Glutamatergic neuron (in vitro differentiated cells): ENCODE data around the gene TMOD1. TPM values are rescaled to one million over a fixed set of nuclear protein-coding genes. Genes with fewer than 3 reads are reported as not detected.

Experiments used
- DNase-seq: peaks from one replicate; pipeline ENCODE4 v3.0.0; 2022
- H3K27ac Mint-ChIP-seq: one replicate; pipeline ENCODE4 v1.8.0; 2020; ENCODE audit warnings: mild to moderate bottlenecking, mixed read lengths, inconsistent platforms; ENCODE audit not compliant: unreplicated experiment
- H3K27me3 Mint-ChIP-seq: one replicate; pipeline ENCODE4 v1.8.0; 2020; ENCODE audit warnings: mild to moderate bottlenecking, moderate library complexity, mixed read lengths, inconsistent platforms; ENCODE audit not compliant: unreplicated experiment
- H3K36me3 Mint-ChIP-seq: one replicate; pipeline ENCODE4 v1.8.0; 2020; ENCODE audit warnings: mild to moderate bottlenecking, mixed read lengths, inconsistent platforms; ENCODE audit not compliant: unreplicated experiment
- H3K4me1 Mint-ChIP-seq: one replicate; pipeline ENCODE4 v1.8.0; 2020; ENCODE audit warnings: mild to moderate bottlenecking, low read depth, mixed read lengths, inconsistent platforms; ENCODE audit not compliant: unreplicated experiment
- H3K4me3 Mint-ChIP-seq: one replicate; pipeline ENCODE4 v1.8.0; 2020; ENCODE audit warnings: mild to moderate bottlenecking, mixed read lengths, inconsistent platforms; ENCODE audit not compliant: unreplicated experiment
- H3K9me3 Mint-ChIP-seq: one replicate; pipeline ENCODE4 v1.8.0; 2020; ENCODE audit warnings: mild to moderate bottlenecking, moderate library complexity, mixed read lengths, inconsistent platforms; ENCODE audit not compliant: unreplicated experiment
- CTCF ChIP-seq: fragments of 200-600 bp; sonication (generic); IDR thresholded peaks from one replicate; pipeline ENCODE4 v1.5.0; 2021; ENCODE audit not compliant: partially characterized antibody, unreplicated experiment
- total RNA-seq: library from RNA; stranded (reverse); fragmentation: NEBNext Ultra II Directional; extraction: Animal tissue kit (Norgen Biotek cat#: 25700); gene quantifications from one replicate; pipeline ENCODE4 v1.2.1, GENCODE V29; 2021; ENCODE audit not compliant: unreplicated experiment

Gene TMOD1
- total RNA-seq, 1 donor from 2014 or later, result 0.64 TPM

- no peak overlapping the region for H3K4me3 Mint-ChIP-seq
- peaks cover 2% of the 10 kb centered on the region for H3K9me3 Mint-ChIP-seq
- H3K36me3 Mint-ChIP-seq, result no peaks in the 10 kb centered on the region
- H3K4me1 Mint-ChIP-seq, result peaks cover 2% of the 10 kb centered on the region
- no peak overlapping the region for H3K27ac Mint-ChIP-seq
- no peak for DNase-seq
- no peaks in the 10 kb centered on the region for H3K27me3 Mint-ChIP-seq
- no peak for TF ChIP-seq CTCF
Measured at GRCh38 chr9:97531888-97532376, 30.5 kb downstream of the TMOD1 start.

GRCh38 chr9:97534185-97534584 lies 32.7 kb downstream of the TMOD1 start:
- Mint-ChIP-seq H3K4me3 (no peak overlapping the region), H3K27me3 (no peaks in the 10 kb centered on the region), H3K36me3 (no peaks in the 10 kb centered on the region)

GRCh38 chr9:97534961-97535594 lies 33.6 kb downstream of the TMOD1 start:
- Mint-ChIP-seq H3K9me3 (peaks cover 2% of the 10 kb centered on the region), H3K4me3 (no peak overlapping the region)

More at GRCh38 chr9:97534185-97534584, 32.7 kb downstream of the TMOD1 start:
- TF ChIP-seq CTCF, result no peak
- Mint-ChIP-seq H3K9me3 (peaks cover 2% of the 10 kb centered on the region), H3K27ac (no peak overlapping the region), H3K4me1 (peaks cover 2% of the 10 kb centered on the region)
- DNase-seq, result no peak

GRCh38 chr9:97535771-97536170 lies 34.3 kb downstream of the TMOD1 start:
- peaks cover 2% of the 10 kb centered on the region for H3K9me3 Mint-ChIP-seq
- H3K36me3 Mint-ChIP-seq, result no peaks in the 10 kb centered on the region
- no peak for TF ChIP-seq CTCF
- DNase-seq, result no peak
- no peaks in the 10 kb centered on the region for H3K27me3 Mint-ChIP-seq
- no peak overlapping the region for H3K27ac Mint-ChIP-seq
- H3K4me1 Mint-ChIP-seq, result no peaks in the 10 kb centered on the region
- H3K4me3 Mint-ChIP-seq, result no peak overlapping the region

More at GRCh38 chr9:97534961-97535594, 33.6 kb downstream of the TMOD1 start:
- H3K27ac Mint-ChIP-seq, result no peak overlapping the region
- H3K27me3 Mint-ChIP-seq, result no peaks in the 10 kb centered on the region
- no peaks in the 10 kb centered on the region for H3K4me1 Mint-ChIP-seq
- no peak for TF ChIP-seq CTCF
- H3K36me3 Mint-ChIP-seq, result no peaks in the 10 kb centered on the region
- DNase-seq, result no peak

- Mint-ChIP-seq H3K9me3 (no peaks in the 10 kb centered on the region), H3K4me3 (no peak overlapping the region), H3K27ac (no peak overlapping the region), H3K4me1 (no peaks in the 10 kb centered on the region), H3K36me3 (no peaks in the 10 kb centered on the region), H3K27me3 (no peaks in the 10 kb centered on the region)
- no peak for DNase-seq
- no peak for TF ChIP-seq CTCF
Measured at GRCh38 chr9:97536480-97536879, 35.0 kb downstream of the TMOD1 start.
